ENCODE data around the gene TUBGCP4. TPM values are rescaled to one million over a fixed set of nuclear protein-coding genes. Genes with fewer than 3 reads are reported as not detected.

TUBGCP4 gene
- total RNA-seq, 1 experiment from 2014 or later = 23.5 TPM

DNA sequence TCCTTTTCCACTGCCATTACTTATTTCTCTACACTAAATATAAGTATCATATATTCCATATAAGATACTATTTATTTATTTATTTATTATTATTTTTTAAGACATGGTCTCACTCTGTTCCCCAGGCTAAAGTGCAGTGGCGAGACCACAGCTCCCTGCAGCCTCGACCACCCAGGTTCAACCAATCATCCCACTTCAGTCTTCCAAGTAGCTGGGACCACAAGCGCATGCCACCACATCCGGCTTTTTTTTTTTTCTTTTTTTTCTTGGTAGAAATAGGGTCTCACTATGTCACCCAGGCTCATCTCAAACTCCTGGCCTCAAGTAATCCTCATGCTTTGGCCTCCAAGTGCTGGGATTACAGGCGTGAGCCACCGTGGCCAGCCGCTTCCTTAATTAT, 65.5 kb downstream of the TUBGCP4 start:
- Histone ChIP-seq H3K79me1 (ENCODE audit: insufficient read depth, low read depth, low read length, poor library complexity, severe bottlenecking) (no peaks in the 10 kb centered on the region), H2BK12ac (ENCODE audit: insufficient read length, low read depth, low read length) (no peak overlapping the region), H3K14ac (ENCODE audit: insufficient read depth, low read length) (no peak overlapping the region), H3K23ac (ENCODE audit: insufficient read length, low read depth, low read length) (no peak overlapping the region), H2BK120ac (ENCODE audit: low read depth, low read length, poor library complexity, severe bottlenecking) (no peak overlapping the region), H2BK20ac (ENCODE audit: low read depth, low read length, poor library complexity, severe bottlenecking) (no peak overlapping the region), H3K9ac (ENCODE audit: extremely low read depth, insufficient read length, low read length) (no peak overlapping the region), H3K4ac (ENCODE audit: low read depth, low read length) (no peak overlapping the region), H4K91ac (ENCODE audit: insufficient read length, low read depth, low read length) (no peak overlapping the region), H4K20me1 (ENCODE audit: control insufficient read depth, insufficient read depth, insufficient read length) (no peaks in the 10 kb centered on the region), H2BK5ac (ENCODE audit: insufficient read length, low read length) (no peak overlapping the region), H3K79me2 (ENCODE audit: insufficient read depth, low read length) (no peaks in the 10 kb centered on the region), H3K23me2 (ENCODE audit: insufficient read length, low read depth, low read length, poor library complexity, severe bottlenecking) (no peaks in the 10 kb centered on the region), H4K5ac (ENCODE audit: insufficient read length, low read depth, low read length) (no peak overlapping the region), H3T11ph (ENCODE audit: low read length) (no peak overlapping the region), H2BK15ac (ENCODE audit: low read depth, low read length) (no peak overlapping the region), H2AK5ac (ENCODE audit: insufficient read length, low read length) (no peak overlapping the region), H3K27ac (ENCODE audit: insufficient read length, low read depth, low read length) (no peak overlapping the region), H3K4me1 (ENCODE audit: insufficient read depth, low read length) (no peaks in the 10 kb centered on the region), H2AFZ (ENCODE audit: low read length) (no peak overlapping the region), H3K9me3 (ENCODE audit: control insufficient read depth, low read depth, low read length) (no peaks in the 10 kb centered on the region), H3K4me2 (ENCODE audit: insufficient read depth, insufficient read length, low read length) (no peak overlapping the region), H3K18ac (ENCODE audit: insufficient read length, low read depth, low read length) (no peak overlapping the region), H3K56ac (ENCODE audit: insufficient read length, low read depth, low read length) (no peak overlapping the region), H4K8ac (replicated peaks; ENCODE audit: insufficient read length, low read depth, low read length) (no peak overlapping the region), H3K27me3 (ENCODE audit: insufficient read depth, low read length) (no peaks in the 10 kb centered on the region)
- Mint-ChIP-seq H3K36me3 (ENCODE audit: insufficient read depth in 1 of 3, low read depth in 3 of 3) (peaks cover 34 to 86% (median 66%) of the 10 kb centered on the region in 3 experiments; a peak in 6 of 7 replicates), H3K4me1 (peaks cover 7% of the 10 kb centered on the region in 2 experiments), H3K9me3 (no peaks in the 10 kb centered on the region), H3K27me3 (ENCODE audit: low read depth) (no peaks in the 10 kb centered on the region), H3K4me3 (no peak overlapping the region), H3K27ac (no peak overlapping the region; a peak in 1 of 7 replicates)
- no peak for DNase-seq
- no peak for TF ChIP-seq CTCF (conservative IDR thresholded peaks at IDR 0.05)
- WGBS (ENCODE audit: extremely low coverage, insufficient read length, low lambda C conversion rate) = no CpG with 5 or more reads among the region's 7 CpGs
